ENCODE measurements around the gene ACOX2.

DNA sequence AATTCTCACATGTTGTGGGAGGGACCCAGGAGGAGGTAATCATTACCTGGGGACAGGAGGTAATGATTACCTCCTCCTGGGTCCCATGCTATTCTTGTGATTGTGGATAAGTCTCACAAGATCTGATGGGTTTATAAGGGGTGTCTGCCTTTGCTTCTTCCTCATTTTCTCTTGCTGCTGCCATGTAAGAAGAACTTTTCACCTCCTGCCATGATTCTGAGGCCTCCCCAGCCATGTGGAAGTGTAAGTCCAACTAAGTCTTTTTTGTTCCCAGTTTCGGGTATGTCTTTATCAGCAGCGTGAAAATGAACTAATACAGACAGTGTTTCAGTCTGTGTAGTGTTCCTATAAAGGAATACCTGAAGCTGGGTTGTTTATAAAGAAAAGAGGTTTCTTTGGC is 58.2 kb downstream of the ACOX2 start:
- no peak for TF ChIP-seq EZH2 (IDR thresholded peaks at IDR 0.05; ENCODE audit: borderline replicate concordance, low read depth, low read length, severe bottlenecking)
- TF ChIP-seq, protein P1, sequence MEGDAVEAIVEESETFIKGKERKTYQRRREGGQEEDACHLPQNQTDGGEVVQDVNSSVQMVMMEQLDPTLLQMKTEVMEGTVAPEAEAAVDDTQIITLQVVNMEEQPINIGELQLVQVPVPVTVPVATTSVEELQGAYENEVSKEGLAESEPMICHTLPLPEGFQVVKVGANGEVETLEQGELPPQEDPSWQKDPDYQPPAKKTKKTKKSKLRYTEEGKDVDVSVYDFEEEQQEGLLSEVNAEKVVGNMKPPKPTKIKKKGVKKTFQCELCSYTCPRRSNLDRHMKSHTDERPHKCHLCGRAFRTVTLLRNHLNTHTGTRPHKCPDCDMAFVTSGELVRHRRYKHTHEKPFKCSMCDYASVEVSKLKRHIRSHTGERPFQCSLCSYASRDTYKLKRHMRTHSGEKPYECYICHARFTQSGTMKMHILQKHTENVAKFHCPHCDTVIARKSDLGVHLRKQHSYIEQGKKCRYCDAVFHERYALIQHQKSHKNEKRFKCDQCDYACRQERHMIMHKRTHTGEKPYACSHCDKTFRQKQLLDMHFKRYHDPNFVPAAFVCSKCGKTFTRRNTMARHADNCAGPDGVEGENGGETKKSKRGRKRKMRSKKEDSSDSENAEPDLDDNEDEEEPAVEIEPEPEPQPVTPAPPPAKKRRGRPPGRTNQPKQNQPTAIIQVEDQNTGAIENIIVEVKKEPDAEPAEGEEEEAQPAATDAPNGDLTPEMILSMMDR (IDR thresholded peaks at IDR 0.05; ENCODE audit: borderline replicate concordance, extremely low read depth, low read length, poor library complexity, severe bottlenecking): no peak

Measured in DND-41 (cell line).